HG03280 (cell line): ENCODE data around the gene C20orf173.
"Not testable (repeated sequence)": the region's sequence is repeated elsewhere in the genome, so short reads cannot be mapped to it uniquely, and the experiment has no call there.

Experiments used
- ATAC-seq: cut with Tn5 transposase; IDR thresholded peaks from one replicate; pipeline ENCODE4 v1.9.1; 2021; ENCODE audit warnings: mild to moderate bottlenecking, moderate library complexity; ENCODE audit not compliant: unreplicated experiment

Gene C20orf173

GRCh38 chr20:35529552-35529951 is at the start of gene C20orf173:
Gene C20orf173 (minus strand): TSS chr20:35529652. CDS start chr20:35529373, 279 bp downstream.
- ATAC-seq = no peak

GRCh38 chr20:35579196-35579595 is 49.7 kb upstream of the C20orf173 start:
- ATAC-seq = no peak

- no peak for ATAC-seq
These were observed 49.0 kb upstream of the C20orf173 start for GRCh38 chr20:35578469-35578868.

GRCh38 chr20:35576816-35577215 is 47.4 kb upstream of the C20orf173 start:
- ATAC-seq = no peak

GRCh38 chr20:35575958-35576357 is 46.5 kb upstream of the C20orf173 start:
- ATAC-seq = no peak

- ATAC-seq = no peak
These were observed 43.4 kb upstream of the C20orf173 start for GRCh38 chr20:35572838-35573237.

- ATAC-seq = no peak
These were observed 42.1 kb upstream of the C20orf173 start for GRCh38 chr20:35571555-35571954.

DNA sequence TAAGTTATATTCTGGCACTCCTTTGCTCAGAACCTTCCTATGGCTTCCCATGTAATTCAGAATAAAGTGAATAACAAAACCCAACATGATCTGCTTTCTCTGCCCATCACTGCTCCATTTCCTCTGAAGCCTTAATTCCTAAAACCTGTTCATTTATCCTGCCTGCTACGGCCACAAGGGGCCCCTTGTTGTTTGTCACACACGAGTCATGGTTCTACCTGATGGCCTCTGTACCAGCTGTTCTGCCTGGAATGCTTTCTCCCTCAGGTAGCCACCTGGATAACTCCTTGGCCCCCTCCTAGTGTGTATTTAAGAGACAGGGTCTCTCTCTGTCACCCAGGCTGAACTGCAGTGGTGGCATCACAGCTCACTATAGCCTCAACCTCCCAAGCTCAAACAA is 39.2 kb upstream of the C20orf173 start:
- ATAC-seq = no peak

DNA sequence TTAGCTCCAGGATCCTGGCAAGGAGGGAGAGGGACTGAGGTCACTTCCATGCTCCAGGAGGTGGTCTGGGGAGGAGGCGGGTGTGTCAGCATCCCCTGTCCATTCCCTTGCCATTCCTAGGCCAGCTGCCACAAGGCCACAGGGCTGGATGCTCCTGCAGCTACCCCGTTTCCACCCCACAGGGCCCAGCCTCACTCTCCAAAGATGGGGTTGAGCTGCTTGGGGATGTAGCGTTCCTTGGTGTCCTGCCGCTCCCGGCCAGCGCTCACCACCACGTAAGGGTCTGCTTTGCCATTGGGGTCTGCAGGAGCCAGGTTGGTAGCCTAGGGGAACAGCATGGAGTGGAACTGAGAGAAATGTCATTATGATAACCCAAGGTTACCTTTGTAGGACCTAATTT is 35.5 kb upstream of the C20orf173 start:
- no peak for ATAC-seq

- no peak for ATAC-seq
These were observed 34.4 kb upstream of the C20orf173 start for GRCh38 chr20:35563834-35564233.

GRCh38 chr20:35562541-35563110 is 33.2 kb upstream of the C20orf173 start:
- ATAC-seq = no peak

DNA sequence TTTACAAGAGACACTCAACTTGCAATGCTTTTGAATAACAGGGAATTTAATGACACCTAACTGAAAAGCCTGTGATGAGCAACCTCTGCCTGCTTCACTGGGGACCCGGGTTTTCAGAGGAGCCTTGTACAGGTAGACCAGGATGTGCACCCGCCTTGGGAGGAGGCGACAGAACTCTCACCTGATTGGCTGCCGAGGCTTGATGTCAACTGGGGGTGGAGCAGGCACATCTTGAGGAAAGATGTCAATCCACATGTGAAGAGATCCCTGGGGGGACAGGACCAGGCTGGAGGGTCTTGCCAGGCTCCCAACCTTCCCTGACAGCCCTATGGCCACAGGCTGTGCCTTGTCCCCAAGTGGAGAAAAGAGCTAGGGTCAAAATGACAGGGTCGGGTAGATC is 32.2 kb upstream of the C20orf173 start:
- ATAC-seq = no peak

- no peak for ATAC-seq
These were observed 31.8 kb upstream of the C20orf173 start for GRCh38 chr20:35561268-35561667.

DNA sequence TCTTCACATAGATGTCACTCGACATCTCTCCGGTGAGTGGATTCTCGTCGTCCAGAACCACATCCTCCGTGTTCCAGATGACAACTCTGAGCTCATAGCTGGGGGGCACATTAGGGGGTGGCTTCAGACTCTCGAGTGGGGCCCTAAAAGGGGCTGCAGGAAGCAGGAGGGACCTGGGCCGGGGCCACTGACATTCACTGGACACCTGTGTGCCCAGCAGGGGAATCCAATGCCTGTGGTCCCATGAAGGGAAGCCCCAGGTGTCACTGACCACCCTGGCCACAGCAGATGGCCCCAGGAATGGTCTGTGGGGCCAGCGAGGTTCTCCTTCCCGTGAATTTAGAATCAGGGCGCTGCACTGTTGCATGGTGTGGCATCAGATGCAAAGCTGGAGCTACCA is 31.1 kb upstream of the C20orf173 start:
- no peak for ATAC-seq

GRCh38 chr20:35560105-35560511 is 30.7 kb upstream of the C20orf173 start:
- ATAC-seq = no peak

DNA sequence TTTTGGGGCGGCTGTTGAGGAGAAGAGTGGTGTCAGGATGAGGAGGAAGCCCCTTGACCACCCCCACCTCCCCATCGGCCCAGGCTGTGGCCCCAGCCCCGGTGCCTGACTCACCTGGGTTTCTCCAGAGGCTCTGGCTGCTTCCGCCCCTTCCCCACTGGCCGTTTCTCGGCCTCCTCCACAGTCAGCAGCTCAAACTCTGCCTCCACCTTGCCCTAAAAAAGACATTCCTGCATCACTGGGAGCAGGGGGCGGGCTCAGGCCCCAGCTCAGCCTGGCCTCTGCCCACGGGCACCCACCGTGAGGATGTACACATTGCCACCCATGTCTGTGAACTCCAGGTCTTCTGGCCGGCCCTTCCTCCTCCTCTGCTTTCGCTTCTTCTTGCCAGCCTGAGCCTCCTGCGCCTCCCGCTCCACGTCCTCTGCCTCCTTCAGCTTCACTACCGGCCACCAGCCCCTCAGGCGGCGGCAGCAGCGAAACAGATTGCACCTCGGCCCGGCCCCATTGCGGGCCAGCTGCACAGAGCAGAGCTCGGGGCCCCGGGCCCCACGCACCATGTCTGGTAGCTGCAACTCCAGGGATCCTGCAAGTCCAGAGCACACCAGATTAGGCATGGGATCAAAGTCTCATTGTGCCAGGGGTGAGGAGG is 29.7 kb upstream of the C20orf173 start:
- ATAC-seq = no peak

GRCh38 chr20:35558451-35558850 is 29.0 kb upstream of the C20orf173 start:
- no peak for ATAC-seq

DNA sequence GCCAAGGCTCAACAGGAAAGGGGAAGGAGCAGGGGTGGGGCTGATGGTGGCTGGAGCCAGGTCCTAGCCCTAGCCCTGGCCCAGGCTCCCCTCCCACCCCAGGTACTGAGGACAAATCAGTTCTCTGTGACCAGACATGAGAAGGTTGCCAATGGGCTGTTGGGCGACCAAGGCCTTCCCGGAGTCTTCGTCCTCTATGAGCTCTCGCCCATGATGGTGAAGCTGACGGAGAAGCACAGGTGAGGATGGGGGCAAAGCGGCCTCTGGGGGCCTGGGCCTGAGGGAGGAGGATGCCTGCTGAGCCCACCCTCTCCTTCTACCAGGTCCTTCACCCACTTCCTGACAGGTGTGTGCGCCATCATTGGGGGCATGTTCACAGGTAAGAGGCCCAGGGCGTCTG is 27.4 kb upstream of the C20orf173 start:
- ATAC-seq = no peak

- no peak for ATAC-seq
These were observed 26.6 kb upstream of the C20orf173 start for GRCh38 chr20:35555951-35556645.

GRCh38 chr20:35555461-35555860 is 26.0 kb upstream of the C20orf173 start:
- not testable (repeated sequence) for ATAC-seq

DNA sequence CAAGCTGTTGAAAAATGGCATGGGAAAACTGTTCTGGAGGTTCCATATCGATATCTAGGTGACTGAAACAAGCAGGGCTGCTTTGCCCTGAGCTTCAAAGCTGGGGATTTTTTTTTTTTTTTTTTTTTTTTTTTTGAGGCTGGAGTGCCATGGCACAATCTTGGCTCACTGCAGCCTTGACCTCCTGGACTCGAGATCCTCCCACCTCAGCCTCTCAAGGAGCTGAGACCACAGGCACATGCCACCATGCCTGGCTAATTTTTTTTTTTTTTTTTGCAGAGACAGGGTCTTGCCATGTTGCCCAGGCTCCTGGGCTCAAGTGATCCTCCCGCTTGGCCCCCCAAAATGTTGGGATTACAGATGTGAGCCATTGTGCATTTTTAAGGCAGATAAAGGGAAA is 23.5 kb upstream of the C20orf173 start:
- ATAC-seq = no peak

DNA sequence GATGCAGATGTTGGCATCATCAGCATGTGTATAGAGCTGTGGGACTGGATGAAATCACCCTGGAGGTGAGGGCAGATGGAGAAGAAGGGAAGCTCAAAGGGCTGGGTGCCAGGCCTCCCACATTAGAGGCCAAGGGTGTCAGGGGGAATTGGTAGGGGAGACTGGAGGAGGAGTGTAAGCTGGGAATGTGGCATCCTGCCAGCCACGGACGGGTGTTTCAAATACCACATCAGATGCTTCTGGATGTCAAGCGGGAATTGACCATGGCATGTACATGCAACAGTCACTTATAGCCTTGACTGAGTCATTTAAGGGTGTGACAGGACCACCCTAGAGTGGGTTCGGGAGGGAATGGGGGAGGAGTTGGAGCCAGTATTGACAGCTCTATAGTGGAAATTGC is 22.1 kb upstream of the C20orf173 start:
- no peak for ATAC-seq
